HEK293 (cell line): ENCODE data around the gene SLC6A2.

ENCODE experiments used
- MZF1 ChIP-seq: fragments of 450-650 bp; formaldehyde crosslinking; IDR thresholded peaks from 2 replicates; pipeline ENCODE4 v1.5.1; 2017; ENCODE audit warnings: missing biosample characterization, missing genetic modification characterization, borderline replicate concordance
- SALL2 ChIP-seq: fragments of 450-650 bp; formaldehyde crosslinking; IDR thresholded peaks from 2 replicates; pipeline ENCODE4 v1.5.0; 2017; ENCODE audit warnings: missing biosample characterization, mild to moderate bottlenecking, missing genetic modification characterization, borderline replicate concordance
- SETDB1 ChIP-seq: IDR thresholded peaks from one replicate; pipeline ENCODE4 v1.6.1; 2017; ENCODE audit warnings: mild to moderate bottlenecking, low read length, moderate library complexity, mixed read lengths; ENCODE audit not compliant: insufficient read length
- ZNF10 ChIP-seq: fragments of 450-650 bp; formaldehyde crosslinking; IDR thresholded peaks from 2 replicates; pipeline ENCODE4 v1.5.1; 2017; ENCODE audit warnings: missing biosample characterization, missing genetic modification characterization
- ZNF140 ChIP-seq: fragments of 450-650 bp; formaldehyde crosslinking; IDR thresholded peaks from 2 replicates; pipeline ENCODE4 v1.5.1; 2016; ENCODE audit warnings: missing biosample characterization, missing genetic modification characterization
- ZNF416 ChIP-seq: fragments of 450-650 bp; formaldehyde crosslinking; IDR thresholded peaks from 2 replicates; pipeline ENCODE4 v1.5.1; 2016; ENCODE audit warnings: missing biosample characterization, missing genetic modification characterization
- ZNF544 ChIP-seq: fragments of 450-650 bp; formaldehyde crosslinking; IDR thresholded peaks from 2 replicates; pipeline ENCODE4 v1.5.0; 2017; ENCODE audit warnings: missing biosample characterization, missing genetic modification characterization
- ZNF600 ChIP-seq: fragments of 450-650 bp; formaldehyde crosslinking; IDR thresholded peaks from 2 replicates; pipeline ENCODE4 v1.5.1; 2016; ENCODE audit warnings: missing biosample characterization, missing genetic modification characterization
- ZNF747 ChIP-seq: fragments of 450-650 bp; formaldehyde crosslinking; IDR thresholded peaks from 2 replicates; pipeline ENCODE4 v1.5.1; 2016; ENCODE audit warnings: missing biosample characterization, missing genetic modification characterization
- TF ChIP-seq, protein P1 (sequence below): fragments of 450-650 bp; formaldehyde crosslinking; IDR thresholded peaks from 2 replicates; pipeline ENCODE4 v1.5.1; 2016; ENCODE audit warnings: missing biosample characterization, missing genetic modification characterization
- TF ChIP-seq, protein P2 (sequence below): sonication (generic); formaldehyde crosslinking; IDR thresholded peaks from 2 replicates; pipeline ENCODE4 v1.8.1; 2022; ENCODE audit warnings: mild to moderate bottlenecking, moderate library complexity, missing genetic modification reagents
- TF ChIP-seq, protein P3 (sequence below): fragments of 450-650 bp; formaldehyde crosslinking; IDR thresholded peaks from 2 replicates; pipeline ENCODE4 v1.5.1; 2016; ENCODE audit warnings: missing biosample characterization, missing genetic modification characterization, low read depth
- TF ChIP-seq, protein P4 (sequence below): fragments of 450-650 bp; formaldehyde crosslinking; IDR thresholded peaks from 2 replicates; pipeline ENCODE4 v1.5.1; 2016; ENCODE audit warnings: missing biosample characterization, missing genetic modification characterization

DNA sequence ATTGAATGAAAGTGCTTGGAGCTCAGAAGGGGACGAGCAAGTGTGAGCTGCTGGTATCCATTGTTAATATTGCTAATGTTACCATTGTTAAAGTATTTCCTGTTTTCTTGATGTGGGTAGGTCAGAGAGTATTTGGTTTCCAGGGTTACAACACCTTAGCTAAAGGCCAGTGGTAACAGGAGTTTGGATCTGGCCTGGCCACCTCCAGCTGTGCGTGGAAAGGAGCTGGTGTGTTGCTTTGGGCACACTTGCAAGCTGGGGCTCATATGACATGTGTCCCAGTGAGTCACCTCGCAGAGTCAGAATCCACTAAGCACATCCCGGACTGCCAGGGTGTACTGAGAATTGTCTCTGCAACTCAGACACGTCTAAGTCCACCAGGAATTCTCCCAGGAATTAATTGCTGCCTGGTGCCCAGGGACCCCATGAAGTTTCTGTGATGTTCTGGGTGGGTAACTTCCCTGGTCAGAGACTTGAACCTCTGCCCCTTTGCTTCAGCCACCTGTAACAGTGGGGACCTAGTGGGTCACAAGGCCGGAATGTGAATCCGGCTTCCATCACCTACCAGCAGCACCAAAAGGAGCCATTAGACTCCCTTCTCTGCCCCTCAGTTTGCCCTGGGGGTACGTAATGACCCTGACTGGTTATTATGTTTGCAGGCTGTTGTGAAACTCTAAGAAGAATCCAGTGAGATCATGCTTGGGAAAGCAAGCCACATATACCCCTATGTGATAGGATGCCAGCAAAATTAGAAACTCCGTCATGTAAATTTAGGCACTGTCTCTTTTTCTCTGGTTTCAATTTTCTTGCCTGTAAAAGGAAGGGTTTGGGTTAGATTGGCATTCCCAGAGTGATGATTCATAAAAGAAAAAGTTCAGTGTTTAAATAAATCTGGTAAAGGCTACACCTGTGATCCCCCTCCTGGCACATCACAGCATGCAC, 12.8 kb downstream of the SLC6A2 start:
- TF ChIP-seq SALL2 (tag by site-specific recombination) = no peak
- TF ChIP-seq ZNF747 = no peak
- TF ChIP-seq, protein P1, sequence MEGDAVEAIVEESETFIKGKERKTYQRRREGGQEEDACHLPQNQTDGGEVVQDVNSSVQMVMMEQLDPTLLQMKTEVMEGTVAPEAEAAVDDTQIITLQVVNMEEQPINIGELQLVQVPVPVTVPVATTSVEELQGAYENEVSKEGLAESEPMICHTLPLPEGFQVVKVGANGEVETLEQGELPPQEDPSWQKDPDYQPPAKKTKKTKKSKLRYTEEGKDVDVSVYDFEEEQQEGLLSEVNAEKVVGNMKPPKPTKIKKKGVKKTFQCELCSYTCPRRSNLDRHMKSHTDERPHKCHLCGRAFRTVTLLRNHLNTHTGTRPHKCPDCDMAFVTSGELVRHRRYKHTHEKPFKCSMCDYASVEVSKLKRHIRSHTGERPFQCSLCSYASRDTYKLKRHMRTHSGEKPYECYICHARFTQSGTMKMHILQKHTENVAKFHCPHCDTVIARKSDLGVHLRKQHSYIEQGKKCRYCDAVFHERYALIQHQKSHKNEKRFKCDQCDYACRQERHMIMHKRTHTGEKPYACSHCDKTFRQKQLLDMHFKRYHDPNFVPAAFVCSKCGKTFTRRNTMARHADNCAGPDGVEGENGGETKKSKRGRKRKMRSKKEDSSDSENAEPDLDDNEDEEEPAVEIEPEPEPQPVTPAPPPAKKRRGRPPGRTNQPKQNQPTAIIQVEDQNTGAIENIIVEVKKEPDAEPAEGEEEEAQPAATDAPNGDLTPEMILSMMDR (tag by site-specific recombination) = no peak
- TF ChIP-seq, protein P2, sequence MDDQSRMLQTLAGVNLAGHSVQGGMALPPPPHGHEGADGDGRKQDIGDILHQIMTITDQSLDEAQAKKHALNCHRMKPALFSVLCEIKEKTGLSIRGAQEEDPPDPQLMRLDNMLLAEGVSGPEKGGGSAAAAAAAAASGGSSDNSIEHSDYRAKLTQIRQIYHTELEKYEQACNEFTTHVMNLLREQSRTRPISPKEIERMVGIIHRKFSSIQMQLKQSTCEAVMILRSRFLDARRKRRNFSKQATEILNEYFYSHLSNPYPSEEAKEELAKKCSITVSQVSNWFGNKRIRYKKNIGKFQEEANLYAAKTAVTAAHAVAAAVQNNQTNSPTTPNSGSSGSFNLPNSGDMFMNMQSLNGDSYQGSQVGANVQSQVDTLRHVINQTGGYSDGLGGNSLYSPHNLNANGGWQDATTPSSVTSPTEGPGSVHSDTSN = no peak
- TF ChIP-seq, protein P3, sequence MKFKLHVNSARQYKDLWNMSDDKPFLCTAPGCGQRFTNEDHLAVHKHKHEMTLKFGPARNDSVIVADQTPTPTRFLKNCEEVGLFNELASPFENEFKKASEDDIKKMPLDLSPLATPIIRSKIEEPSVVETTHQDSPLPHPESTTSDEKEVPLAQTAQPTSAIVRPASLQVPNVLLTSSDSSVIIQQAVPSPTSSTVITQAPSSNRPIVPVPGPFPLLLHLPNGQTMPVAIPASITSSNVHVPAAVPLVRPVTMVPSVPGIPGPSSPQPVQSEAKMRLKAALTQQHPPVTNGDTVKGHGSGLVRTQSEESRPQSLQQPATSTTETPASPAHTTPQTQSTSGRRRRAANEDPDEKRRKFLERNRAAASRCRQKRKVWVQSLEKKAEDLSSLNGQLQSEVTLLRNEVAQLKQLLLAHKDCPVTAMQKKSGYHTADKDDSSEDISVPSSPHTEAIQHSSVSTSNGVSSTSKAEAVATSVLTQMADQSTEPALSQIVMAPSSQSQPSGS (tag by site-specific recombination) = no peak
- no peak for TF ChIP-seq SETDB1
- TF ChIP-seq, protein P4, sequence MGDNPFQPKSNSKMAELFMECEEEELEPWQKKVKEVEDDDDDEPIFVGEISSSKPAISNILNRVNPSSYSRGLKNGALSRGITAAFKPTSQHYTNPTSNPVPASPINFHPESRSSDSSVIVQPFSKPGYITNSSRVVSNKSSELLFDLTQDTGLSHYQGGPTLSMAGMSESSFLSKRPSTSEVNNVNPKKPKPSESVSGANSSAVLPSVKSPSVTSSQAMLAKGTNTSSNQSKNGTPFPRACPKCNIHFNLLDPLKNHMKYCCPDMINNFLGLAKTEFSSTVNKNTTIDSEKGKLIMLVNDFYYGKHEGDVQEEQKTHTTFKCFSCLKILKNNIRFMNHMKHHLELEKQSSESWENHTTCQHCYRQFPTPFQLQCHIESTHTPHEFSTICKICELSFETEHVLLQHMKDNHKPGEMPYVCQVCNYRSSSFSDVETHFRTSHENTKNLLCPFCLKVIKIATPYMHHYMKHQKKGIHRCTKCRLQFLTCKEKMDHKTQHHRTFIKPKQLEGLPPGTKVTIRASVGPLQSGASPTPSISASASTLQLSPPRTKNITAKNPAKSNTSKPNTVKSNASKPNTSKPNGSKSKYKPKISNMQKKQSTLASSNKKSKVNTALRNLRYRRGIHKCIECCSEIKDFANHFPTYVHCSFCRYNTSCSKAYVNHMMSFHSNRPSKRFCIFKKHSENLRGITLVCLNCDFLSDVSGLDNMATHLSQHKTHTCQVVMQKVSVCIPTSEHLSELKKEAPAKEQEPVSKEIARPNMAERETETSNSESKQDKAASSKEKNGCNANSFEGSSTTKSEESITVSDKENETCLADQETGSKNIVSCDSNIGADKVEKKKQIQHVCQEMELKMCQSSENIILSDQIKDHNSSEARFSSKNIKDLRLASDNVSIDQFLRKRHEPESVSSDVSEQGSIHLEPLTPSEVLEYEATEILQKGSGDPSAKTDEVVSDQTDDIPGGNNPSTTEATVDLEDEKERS (tag by site-specific recombination) = no peak
- no peak for TF ChIP-seq ZNF600
- TF ChIP-seq ZNF416 = no peak
- TF ChIP-seq MZF1 = no peak
- TF ChIP-seq ZNF544 = no peak
- no peak for TF ChIP-seq ZNF10 (tag by site-specific recombination)
- no peak for TF ChIP-seq ZNF140 (tag by site-specific recombination)
